PC-3 (cell line): Measurements from ENCODE around the gene CCDC30. TPM values are rescaled to one million over a fixed set of nuclear protein-coding genes. Genes with fewer than 3 reads are reported as not detected.
A peak's percentile ranks its signal among the peaks of the same experiment; 100 is the strongest.
"Not testable (repeated sequence)": the region's sequence is repeated elsewhere in the genome, so short reads cannot be mapped to it uniquely, and the experiment has no call there.

ENCODE experiments used
- ATAC-seq: fragments of 200-7000 bp; cut with Tn5 transposase; 2 replicates; pipeline ENCODE4 v1.9.1; 2020; ENCODE audit warnings: mild to moderate bottlenecking, moderate library complexity
- BruUV-seq: library from RNA; stranded (reverse); fragments of 400-500 nt; replicated peaks from 2 replicates; lab custom pipeline; 2021; lab: Mats Ljungman, UMichigan
- CTCF ChIA-PET: fragments of 300-600 bp; sonication (Branson Sonifier 250); formaldehyde crosslinking; loops from one replicate; lab custom pipeline; 2022; ENCODE audit warnings: antibody characterized with exemption; lab: Charles Lee
- POLR2A ChIA-PET: fragments of 300-600 bp; sonication (Branson Sonifier 250); formaldehyde crosslinking; loops from one replicate; lab custom pipeline; 2022; ENCODE audit warnings: antibody characterized with exemption; ENCODE audit not compliant: unreplicated experiment; lab: Charles Lee
- DNase-seq: peaks from one replicate; pipeline ENCODE4 v3.0.0-alpha.2; 2015
- H2AFZ ChIP-seq: fragments of 300-600 bp; sonication (generic); 2 replicates; pipeline ENCODE4 v1.6.0; 2016; ENCODE audit warnings: antibody characterized with exemption, low read length
- H3F3A ChIP-seq: fragments of 300-600 bp; sonication (generic); one replicate; pipeline ENCODE4 v1.6.0; 2017; ENCODE audit warnings: antibody characterized with exemption, low read length, control low read depth, mild to moderate bottlenecking; ENCODE audit not compliant: unreplicated experiment
- H3K27ac ChIP-seq: fragments of 300-600 bp; sonication (generic); 2 replicates; pipeline ENCODE4 v1.5.1; 2016; ENCODE audit warnings: mild to moderate bottlenecking, low read length
- H3K27me3 ChIP-seq: fragments of 300-600 bp; sonication (generic); 2 replicates; pipeline ENCODE4 v1.6.1; 2016; ENCODE audit warnings: low read length, mixed read lengths
- H3K36me3 ChIP-seq: fragments of 300-600 bp; sonication (generic); 2 replicates; pipeline ENCODE4 v1.6.1; 2016; ENCODE audit warnings: low read depth, mixed run types, low read length, mixed read lengths
- H3K4me1 ChIP-seq: fragments of 300-600 bp; sonication (generic); 2 replicates; pipeline ENCODE4 v1.5.1; 2016; ENCODE audit warnings: low read length; ENCODE audit not compliant: insufficient read depth
- H3K4me2 ChIP-seq: fragments of 300-600 bp; sonication (generic); 2 replicates; pipeline ENCODE4 v1.6.0; 2016; ENCODE audit warnings: low read length
- H3K4me3 ChIP-seq: fragments of 300-600 bp; sonication (generic); 2 replicates; pipeline ENCODE4 v1.5.1; 2016; ENCODE audit warnings: mild to moderate bottlenecking, low read length, mixed read lengths
- H3K79me2 ChIP-seq: fragments of 300-600 bp; sonication (generic); 2 replicates; pipeline ENCODE4 v1.6.1; 2017; ENCODE audit warnings: low read length, mixed read lengths
- H3K9ac ChIP-seq: fragments of 300-600 bp; sonication (generic); 2 replicates; pipeline ENCODE4 v1.6.0; 2016; ENCODE audit warnings: mild to moderate bottlenecking, low read length
- H3K9me2 ChIP-seq: fragments of 300-600 bp; sonication (generic); replicated peaks from 2 replicates; pipeline ENCODE4 v1.6.1; 2016; ENCODE audit warnings: mixed run types, low read length, mixed read lengths
- H3K9me3 ChIP-seq: fragments of 300-600 bp; sonication (generic); 2 replicates; pipeline ENCODE4 v1.6.1; 2016; ENCODE audit warnings: low read length, mixed read lengths
- H4K20me1 ChIP-seq: fragments of 300-600 bp; sonication (generic); 2 replicates; pipeline ENCODE4 v1.6.1; 2016; ENCODE audit warnings: low read length, mixed read lengths
- EZH2 ChIP-seq: fragments of 300-600 bp; sonication (generic); IDR thresholded peaks from one replicate; pipeline ENCODE4 v1.6.1; 2017; ENCODE audit warnings: antibody characterized with exemption, mild to moderate bottlenecking, low read length; ENCODE audit not compliant: unreplicated experiment
- EZH2phosphoT487 ChIP-seq: fragments of 300-600 bp; sonication (generic); IDR thresholded peaks from 2 replicates; pipeline ENCODE4 v1.6.1; 2018; ENCODE audit warnings: mild to moderate bottlenecking, antibody characterized with exemption, low read length, borderline replicate concordance
- intact Hi-C: fragments of 100-400 bp; cut with micrococcal nuclease; formaldehyde crosslinking; loops from 2 replicates; pipeline ENCODE4 v1.9.0; 2023
- total RNA-seq: library from RNA; depleted of rRNA; stranded (reverse); fragments of >200 nt; gene quantifications from 2 replicates; pipeline ENCODE4 v1.2.3, GENCODE V29; 2014
- TF ChIP-seq, protein P1 (sequence below): fragments of 300-600 bp; sonication (generic); conservative IDR thresholded peaks from 2 replicates; pipeline ENCODE4 v1.5.1; 2017; ENCODE audit warnings: antibody characterized with exemption, low read depth, mild to moderate bottlenecking, low read length

Gene CCDC30
- total RNA-seq, 1 experiment from 2014 or later = 0.58 TPM

DNA sequence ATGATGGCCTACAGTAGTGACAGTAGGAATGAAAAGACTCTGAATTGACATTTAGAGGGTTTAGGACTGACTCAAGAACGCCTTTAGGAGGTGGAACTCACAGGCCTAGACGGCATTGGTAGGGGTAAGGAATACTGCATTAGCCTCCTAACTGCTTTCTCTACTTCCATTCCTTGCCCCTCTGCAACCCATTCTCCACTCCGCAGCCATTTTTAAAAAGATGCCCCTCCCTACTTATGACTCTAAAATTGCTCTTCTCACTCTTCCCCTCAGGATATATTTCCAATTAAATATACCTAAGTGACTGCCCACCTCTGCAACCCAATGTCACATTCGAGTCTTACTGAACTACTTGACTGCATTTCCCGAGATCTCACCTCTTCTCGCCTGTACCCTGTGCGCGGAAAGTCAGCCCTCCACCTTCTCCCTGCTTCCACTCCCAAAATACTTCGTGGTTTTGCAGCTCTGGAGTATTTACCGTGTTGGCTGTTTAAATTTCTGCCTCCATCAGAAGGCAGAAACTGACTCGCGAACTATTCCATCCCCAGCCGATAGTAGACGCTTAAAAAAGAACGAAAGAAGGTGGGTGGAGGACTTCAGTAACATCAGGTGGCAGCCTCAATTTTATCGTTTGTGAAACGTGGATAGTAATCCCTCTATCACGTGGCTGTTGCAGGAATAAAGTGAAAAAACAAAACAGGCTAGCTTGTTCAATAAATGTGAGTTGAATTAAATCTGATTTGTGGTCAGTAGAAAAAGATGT lies 218.0 kb downstream of the CCDC30 start:
- Histone ChIP-seq H4K20me1 (peaks cover 29% of the 10 kb centered on the region), H3K27me3 (no peaks in the 10 kb centered on the region), H3K9me3 (no peaks in the 10 kb centered on the region), H2AFZ (peak overlapping the region; percentile 68), H3K4me2 (peak overlapping the region; percentile 88), H3K9me2 (no peaks in the 10 kb centered on the region), H3K4me1 (peaks cover 29% of the 10 kb centered on the region), H3F3A (no peaks in the 10 kb centered on the region), H3K27ac (peak overlapping the region; percentile 68), H3K9ac (peak overlapping the region; percentile 96), H3K4me3 (peak overlapping the region; percentile 79), H3K36me3 (peaks cover 26% of the 10 kb centered on the region), H3K79me2 (peaks cover 56% of the 10 kb centered on the region)
- CTCF ChIA-PET = interaction anchor here (0.6 kb wide), 1 partner anchor 496 kb away, joined by 6 read pairs; no protein-coding TSS in a partner anchor
- POLR2A ChIA-PET = interaction anchor here (0.6 kb wide), 1 partner anchor 297 kb away, joined by 4 read pairs; no protein-coding TSS in a partner anchor
- BruUV-seq = TSS peak; percentile 94
- intact Hi-C loops = loop anchor here (5.0 kb wide), 1 partner anchor 339 kb away; no protein-coding TSS in a partner anchor
- TF ChIP-seq, protein P1, sequence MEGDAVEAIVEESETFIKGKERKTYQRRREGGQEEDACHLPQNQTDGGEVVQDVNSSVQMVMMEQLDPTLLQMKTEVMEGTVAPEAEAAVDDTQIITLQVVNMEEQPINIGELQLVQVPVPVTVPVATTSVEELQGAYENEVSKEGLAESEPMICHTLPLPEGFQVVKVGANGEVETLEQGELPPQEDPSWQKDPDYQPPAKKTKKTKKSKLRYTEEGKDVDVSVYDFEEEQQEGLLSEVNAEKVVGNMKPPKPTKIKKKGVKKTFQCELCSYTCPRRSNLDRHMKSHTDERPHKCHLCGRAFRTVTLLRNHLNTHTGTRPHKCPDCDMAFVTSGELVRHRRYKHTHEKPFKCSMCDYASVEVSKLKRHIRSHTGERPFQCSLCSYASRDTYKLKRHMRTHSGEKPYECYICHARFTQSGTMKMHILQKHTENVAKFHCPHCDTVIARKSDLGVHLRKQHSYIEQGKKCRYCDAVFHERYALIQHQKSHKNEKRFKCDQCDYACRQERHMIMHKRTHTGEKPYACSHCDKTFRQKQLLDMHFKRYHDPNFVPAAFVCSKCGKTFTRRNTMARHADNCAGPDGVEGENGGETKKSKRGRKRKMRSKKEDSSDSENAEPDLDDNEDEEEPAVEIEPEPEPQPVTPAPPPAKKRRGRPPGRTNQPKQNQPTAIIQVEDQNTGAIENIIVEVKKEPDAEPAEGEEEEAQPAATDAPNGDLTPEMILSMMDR = no peak
- no peak for TF ChIP-seq EZH2
- TF ChIP-seq EZH2phosphoT487 = no peak
- peak; percentile 2; the same call in 1 of the 2 replicates for ATAC-seq
- peak; percentile 29 for DNase-seq

DNA sequence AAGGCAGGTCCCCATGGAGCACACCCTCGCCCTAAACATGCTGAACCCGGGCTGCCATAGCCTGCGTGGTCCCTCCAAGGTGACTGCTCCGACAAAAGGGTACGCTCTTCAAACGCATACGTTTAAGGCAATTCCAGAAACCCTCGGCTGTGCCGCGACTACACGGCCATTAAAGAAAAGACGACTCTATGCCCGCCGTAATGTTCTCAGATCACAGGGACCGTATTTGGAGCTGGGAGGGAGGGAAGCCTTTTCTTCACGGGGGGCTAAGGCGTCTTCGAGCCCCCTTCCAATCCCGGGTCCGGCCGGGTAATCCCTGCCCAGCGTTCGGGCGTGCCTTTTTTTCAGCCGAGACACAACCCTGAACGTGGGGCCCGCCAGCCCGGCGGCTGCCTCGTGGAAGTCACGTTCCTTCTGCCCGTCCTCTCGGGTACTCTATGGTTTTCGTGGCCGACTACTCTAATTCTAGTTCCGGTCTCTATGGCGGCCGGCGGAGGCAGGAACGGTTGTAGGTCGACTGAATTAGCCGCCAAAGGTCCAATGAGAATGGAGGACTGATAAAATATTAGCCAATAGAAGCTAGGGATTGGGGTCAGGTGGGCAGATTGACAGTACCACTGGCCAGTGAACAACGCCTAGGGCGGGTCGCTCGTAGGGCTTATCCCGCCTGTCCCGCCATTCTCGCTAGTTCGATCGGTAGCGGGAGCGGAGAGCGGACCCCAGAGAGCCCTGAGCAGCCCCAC lies 218.8 kb downstream of the CCDC30 start, which contains the start of gene YBX1:
YBX1 (plus strand) TSS at position 678 of the 743 bp plus-strand sequence. CDS start 148 bp downstream, outside the sequence.
- Histone ChIP-seq H3K27ac (peak within 1 kb of the TSS; percentile 68), H3K9me3 (no peaks in the 10 kb centered on the region), H3K27me3 (no peaks in the 10 kb centered on the region), H3K4me1 (peaks cover 38% of the 10 kb centered on the region), H3K36me3 (peaks cover 32% of the 10 kb centered on the region), H3K4me3 (peak within 1 kb of the TSS; percentile 79), H3K79me2 (peaks cover 64% of the 10 kb centered on the region), H3K4me2 (peak within 1 kb of the TSS; percentile 92), H3K9me2 (no peaks in the 10 kb centered on the region), H4K20me1 (peaks cover 37% of the 10 kb centered on the region), H3F3A (no peaks in the 10 kb centered on the region), H3K9ac (peak within 1 kb of the TSS; percentile 96), H2AFZ (peak within 1 kb of the TSS; percentile 68)
- intact Hi-C loops = loop anchor here (2.0 to 5.0 kb wide), 2 partner anchors 23 to 340 kb away; partner anchors contain the start of gene PPIH
- no TSS peak for BruUV-seq
- POLR2A ChIA-PET = interaction anchor here (0.5 to 0.7 kb wide), 8 partner anchors 55 to 839 kb away, joined by 3 to 5 read pairs (median 4); partner anchors contain the start of gene CCDC30
- peak; percentile 98 for DNase-seq
- CTCF ChIA-PET = interaction anchor here (0.6 kb wide), 1 partner anchor 814 kb away, joined by 4 read pairs; no protein-coding TSS in a partner anchor
- peak; percentile 89 for ATAC-seq
- no peak for TF ChIP-seq EZH2phosphoT487

DNA sequence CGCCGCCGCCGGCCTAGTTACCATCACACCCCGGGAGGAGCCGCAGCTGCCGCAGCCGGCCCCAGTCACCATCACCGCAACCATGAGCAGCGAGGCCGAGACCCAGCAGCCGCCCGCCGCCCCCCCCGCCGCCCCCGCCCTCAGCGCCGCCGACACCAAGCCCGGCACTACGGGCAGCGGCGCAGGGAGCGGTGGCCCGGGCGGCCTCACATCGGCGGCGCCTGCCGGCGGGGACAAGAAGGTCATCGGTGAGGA lies 219.3 kb downstream of the CCDC30 start:
- intact Hi-C loops = loop anchor here (2.0 to 5.0 kb wide), 2 partner anchors 24 to 340 kb away; partner anchors contain the start of gene PPIH
- H3K4me2 ChIP-seq, H3K9me2 ChIP-seq, H2AFZ ChIP-seq, CTCF ChIA-PET, DNase-seq, H3K9me3 ChIP-seq, ATAC-seq, H3K27me3 ChIP-seq, BruUV-seq, H3K27ac ChIP-seq, H3F3A ChIP-seq: not testable (repeated sequence)
- H3K36me3 ChIP-seq = peaks cover 33% of the 10 kb centered on the region
- peaks cover 69% of the 10 kb centered on the region for H3K79me2 ChIP-seq
- peaks cover 39% of the 10 kb centered on the region for H3K4me1 ChIP-seq
- H4K20me1 ChIP-seq = peaks cover 42% of the 10 kb centered on the region
- POLR2A ChIA-PET = interaction anchor here (0.5 to 0.7 kb wide), 8 partner anchors 51 to 839 kb away, joined by 3 to 5 read pairs (median 4); partner anchors contain the start of gene CCDC30
- peak overlapping the region; percentile 79 for H3K4me3 ChIP-seq
- H3K9ac ChIP-seq = peak overlapping the region; percentile 96; the same call in 1 of the 2 replicates
